Measurements from ENCODE around the gene FAP. TPM values are rescaled to one million over a fixed set of nuclear protein-coding genes. Genes with fewer than 3 reads are reported as not detected.

The FAP gene, protein sequence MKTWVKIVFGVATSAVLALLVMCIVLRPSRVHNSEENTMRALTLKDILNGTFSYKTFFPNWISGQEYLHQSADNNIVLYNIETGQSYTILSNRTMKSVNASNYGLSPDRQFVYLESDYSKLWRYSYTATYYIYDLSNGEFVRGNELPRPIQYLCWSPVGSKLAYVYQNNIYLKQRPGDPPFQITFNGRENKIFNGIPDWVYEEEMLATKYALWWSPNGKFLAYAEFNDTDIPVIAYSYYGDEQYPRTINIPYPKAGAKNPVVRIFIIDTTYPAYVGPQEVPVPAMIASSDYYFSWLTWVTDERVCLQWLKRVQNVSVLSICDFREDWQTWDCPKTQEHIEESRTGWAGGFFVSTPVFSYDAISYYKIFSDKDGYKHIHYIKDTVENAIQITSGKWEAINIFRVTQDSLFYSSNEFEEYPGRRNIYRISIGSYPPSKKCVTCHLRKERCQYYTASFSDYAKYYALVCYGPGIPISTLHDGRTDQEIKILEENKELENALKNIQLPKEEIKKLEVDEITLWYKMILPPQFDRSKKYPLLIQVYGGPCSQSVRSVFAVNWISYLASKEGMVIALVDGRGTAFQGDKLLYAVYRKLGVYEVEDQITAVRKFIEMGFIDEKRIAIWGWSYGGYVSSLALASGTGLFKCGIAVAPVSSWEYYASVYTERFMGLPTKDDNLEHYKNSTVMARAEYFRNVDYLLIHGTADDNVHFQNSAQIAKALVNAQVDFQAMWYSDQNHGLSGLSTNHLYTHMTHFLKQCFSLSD
- 0.16 TPM in 1 of 2 replicates, not detected in the other for polyA plus RNA-seq (2011; rRNA removed)
- not detected in 2 replicates for polyA plus RNA-seq (2012; cell fraction: cytosol; rRNA removed)
- polyA plus RNA-seq (2012; cell fraction: nucleus; rRNA removed), result not detected in 2 replicates
- polyA plus RNA-seq (2017; fragmentation: RNase III; extraction: RNeasy Plus Mini Kit Qiagen cat#74134 plus additional on column Dnase treatment), result 0.03 to 0.21 TPM (median 0.13 TPM) in 3 replicates
- polyA minus RNA-seq (2011; rRNA and poly(A)+ RNA removed), result 0.19 TPM in 1 of 2 replicates, not detected in the other

- DNase-seq (ENCODE audit: low read depth in 1 of 2, low spot score in 1 of 2) (no peak), FAIRE-seq (no peak), ATAC-seq (no peak)
- H3K4me2 ChIP-seq, result peak within 1 kb of the TSS; percentile 28; the same call in 1 of the 3 replicates
- no peak for TF ChIP-seq TP53 (CRISPR knock-in tag; IDR thresholded peaks at IDR 0.05)
- no peak for TF ChIP-seq RFX5 (IDR thresholded peaks at IDR 0.05)
- ChIA-PET CTCF (interaction anchor here (3.3 kb wide), 1 partner anchor 22 kb away, joined by 16 read pairs; no protein-coding TSS in a partner anchor), POLR2A (no interaction called here)
- WGBS (ENCODE audit: missing lambda C conversion rate), result 46% methylated on average over 6 of the region's 6 CpGs
- no peak within 1 kb of the TSS; a peak in 1 of 6 replicates for H3K27ac ChIP-seq
- H3K4me1 ChIP-seq, result peaks cover 6% of the 10 kb centered on the region; the same call in 2 of the 3 replicates
- no peak within 1 kb of the TSS for H3K4me3 ChIP-seq
- H3K9me3 ChIP-seq, result no peaks in the 10 kb centered on the region
Measured at GRCh38 chr2:162243294-162243693, at the start of gene FAP. FAP (minus strand) TSS chr2:162243445; CDS start chr2:162243327, 118 bp downstream.

- CTCF ChIA-PET, result interaction anchor here (1.7 kb wide), 1 partner anchor 9 kb away, joined by 5 read pairs; no protein-coding TSS in a partner anchor
- POLR2A ChIA-PET, result no interaction called here
- FAIRE-seq (no peak), DNase-seq (ENCODE audit: low read depth in 1 of 2, low spot score in 1 of 2) (no peak), ATAC-seq (no peak)
- no peaks in the 10 kb centered on the region for H3K9me3 ChIP-seq
- TF ChIP-seq GATA3 (IDR thresholded peaks at IDR 0.05; ENCODE audit: borderline replicate concordance) (no peak), BCL3 (IDR thresholded peaks at IDR 0.05) (no peak), HOXB13 (CRISPR knock-in tag; IDR thresholded peaks at IDR 0.05; ENCODE audit: low read depth) (no peak), FOXS1 (CRISPR knock-in tag; IDR thresholded peaks at IDR 0.05) (no peak), POLR2A (IDR thresholded peaks at IDR 0.05; ENCODE audit: low read length) (no peak), HOXB5 (CRISPR knock-in tag; IDR thresholded peaks at IDR 0.05) (no peak), RFX5 (IDR thresholded peaks at IDR 0.05) (no peak), HMGXB4 (CRISPR knock-in tag; IDR thresholded peaks at IDR 0.05; ENCODE audit: borderline replicate concordance) (no peak)
- TF ChIP-seq, protein P1, sequence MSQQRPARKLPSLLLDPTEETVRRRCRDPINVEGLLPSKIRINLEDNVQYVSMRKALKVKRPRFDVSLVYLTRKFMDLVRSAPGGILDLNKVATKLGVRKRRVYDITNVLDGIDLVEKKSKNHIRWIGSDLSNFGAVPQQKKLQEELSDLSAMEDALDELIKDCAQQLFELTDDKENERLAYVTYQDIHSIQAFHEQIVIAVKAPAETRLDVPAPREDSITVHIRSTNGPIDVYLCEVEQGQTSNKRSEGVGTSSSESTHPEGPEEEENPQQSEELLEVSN (IDR thresholded peaks at IDR 0.05; ENCODE audit: borderline replicate concordance, low read depth), result no peak
- no peak overlapping the region for H3K4me2 ChIP-seq
- H3K4me1 ChIP-seq, result no peaks in the 10 kb centered on the region
- no peak overlapping the region for H3K4me3 ChIP-seq
- H3K27ac ChIP-seq, result no peak overlapping the region
- 53% methylated on average over 3 of the region's 3 CpGs for WGBS (ENCODE audit: missing lambda C conversion rate)
Measured at GRCh38 chr2:162291748-162292147, 48.5 kb upstream of the FAP start.

- FAIRE-seq (peak; percentile 36), DNase-seq (ENCODE audit: low read depth in 1 of 2, low spot score in 1 of 2) (no peak), ATAC-seq (no peak)
- ChIA-PET POLR2A (no interaction called here), CTCF (interaction anchor here (1.6 to 2.1 kb wide), 2 partner anchors 15 to 62 kb away, joined by 6 to 8 read pairs; no protein-coding TSS in a partner anchor)
- H3K4me2 ChIP-seq, result no peak overlapping the region
- no peaks in the 10 kb centered on the region for H3K9me3 ChIP-seq
- no peak overlapping the region for H3K4me3 ChIP-seq
- WGBS (ENCODE audit: missing lambda C conversion rate), result 33% methylated on average over 4 of the region's 4 CpGs
- H3K4me1 ChIP-seq, result no peaks in the 10 kb centered on the region
- TF ChIP-seq RCOR1 (IDR thresholded peaks at IDR 0.05; ENCODE audit: low read depth, low read length), result no peak
- TF ChIP-seq PHF8 (IDR thresholded peaks at IDR 0.05; ENCODE audit: borderline replicate concordance, low read depth), result no peak
- no peak for TF ChIP-seq HEYL (CRISPR knock-in tag; IDR thresholded peaks at IDR 0.05)
- TF ChIP-seq ZSCAN20 (CRISPR knock-in tag; IDR thresholded peaks at IDR 0.05), result no peak
- TF ChIP-seq EHF (CRISPR knock-in tag; IDR thresholded peaks at IDR 0.05), result no peak
- no peak for TF ChIP-seq HOXA7 (CRISPR knock-in tag; IDR thresholded peaks at IDR 0.05)
- TF ChIP-seq ZNF302 (CRISPR knock-in tag; IDR thresholded peaks at IDR 0.05), result no peak
- TF ChIP-seq POLR2AphosphoS2 (conservative IDR thresholded peaks at IDR 0.05; ENCODE audit: low read length), result no peak
- TF ChIP-seq HDAC2 (IDR thresholded peaks at IDR 0.05), result no peak
- TF ChIP-seq CHD4 (IDR thresholded peaks at IDR 0.05; ENCODE audit: borderline replicate concordance), result no peak
- TF ChIP-seq TP53 (CRISPR knock-in tag; IDR thresholded peaks at IDR 0.05), result no peak
- no peak for TF ChIP-seq ZFP36 (IDR thresholded peaks at IDR 0.05; ENCODE audit: borderline replicate concordance, partially characterized antibody)
- TF ChIP-seq KDM5A (IDR thresholded peaks at IDR 0.05), result no peak
- no peak overlapping the region for H3K27ac ChIP-seq
Measured at GRCh38 chr2:162282765-162283425, 39.6 kb upstream of the FAP start.

Data from A549 (cell line).